Umbilical cord (tissue), 2 donors: Measurements from ENCODE around the gene SCAP. TPM values are rescaled to one million over a fixed set of nuclear protein-coding genes. Genes with fewer than 3 reads are reported as not detected.

Experiments used
- DNase-seq: peaks from one replicate; pipeline ENCODE4 v3.0.0-alpha.2; 2015; ENCODE audit warnings: low spot score
- total RNA-seq: library from RNA; depleted of rRNA; stranded (reverse); fragments of >200 nt; gene quantifications from one replicate; pipeline ENCODE4 v1.2.3, GENCODE V29; 2014; ENCODE audit warnings: low replicate concordance; ENCODE audit not compliant: insufficient read depth

The SCAP gene
- total RNA-seq, 1 donor from 2014 or later = 44.8 TPM

DNA sequence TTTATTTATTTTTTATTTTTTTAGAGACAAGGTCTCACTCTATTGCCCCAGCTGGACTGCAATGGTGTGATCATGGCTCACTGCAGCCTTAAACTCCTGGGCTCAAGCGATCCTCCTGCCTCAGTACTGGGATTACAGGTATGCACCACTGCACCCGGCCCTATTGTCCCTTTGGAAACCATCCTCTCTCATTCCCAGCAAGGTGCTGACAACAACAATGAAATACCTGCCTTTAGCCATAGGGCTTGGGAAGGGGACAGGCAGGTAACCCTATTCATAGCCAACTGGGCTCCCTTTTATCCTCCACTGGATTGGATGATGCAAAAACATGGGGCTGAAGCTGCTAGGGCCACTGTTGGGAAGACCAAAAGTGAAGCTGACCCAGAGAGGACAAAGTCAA, 43.1 kb downstream of the SCAP start:
- no peak for DNase-seq

DNA sequence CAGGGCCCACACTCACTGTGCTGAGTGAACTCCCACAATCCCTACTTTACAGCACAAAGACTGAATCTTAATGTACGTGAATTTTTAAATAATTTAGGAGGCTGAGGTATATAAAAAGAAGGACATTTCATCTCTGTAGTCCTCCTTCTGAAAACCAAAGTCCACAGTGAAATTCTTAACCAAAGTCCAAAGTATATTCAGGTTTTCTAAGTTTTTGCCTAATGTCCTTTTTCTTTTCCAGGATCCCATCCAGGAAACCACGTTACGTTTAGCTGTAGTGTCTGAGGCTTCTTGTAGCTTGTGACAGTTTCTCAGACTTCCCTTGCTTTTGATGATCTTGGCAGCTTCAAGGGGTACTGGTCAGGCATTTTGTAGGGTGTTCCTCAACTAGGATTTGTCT, 44.5 kb downstream of the SCAP start:
- no peak for DNase-seq

DNA sequence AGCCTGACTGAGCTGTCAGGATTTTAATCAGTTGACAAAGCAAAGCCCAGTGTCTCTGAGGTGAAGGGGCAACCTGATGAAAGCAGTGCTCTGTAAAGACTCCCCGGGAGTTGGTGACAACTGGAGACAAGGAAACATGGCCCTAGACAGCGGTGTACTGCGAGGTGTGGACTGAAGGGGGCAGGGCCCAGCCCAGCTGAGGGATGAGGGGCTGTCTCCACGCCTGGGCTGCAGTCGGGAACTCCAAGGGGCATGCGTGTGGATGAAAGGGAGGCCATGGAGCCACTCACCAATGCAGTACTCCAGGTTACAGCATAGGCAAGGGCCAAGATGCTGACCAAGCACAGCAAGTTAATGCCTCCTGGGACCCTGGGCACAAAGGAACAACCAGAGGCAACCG, 45.1 kb downstream of the SCAP start:
- no peak for DNase-seq

DNA sequence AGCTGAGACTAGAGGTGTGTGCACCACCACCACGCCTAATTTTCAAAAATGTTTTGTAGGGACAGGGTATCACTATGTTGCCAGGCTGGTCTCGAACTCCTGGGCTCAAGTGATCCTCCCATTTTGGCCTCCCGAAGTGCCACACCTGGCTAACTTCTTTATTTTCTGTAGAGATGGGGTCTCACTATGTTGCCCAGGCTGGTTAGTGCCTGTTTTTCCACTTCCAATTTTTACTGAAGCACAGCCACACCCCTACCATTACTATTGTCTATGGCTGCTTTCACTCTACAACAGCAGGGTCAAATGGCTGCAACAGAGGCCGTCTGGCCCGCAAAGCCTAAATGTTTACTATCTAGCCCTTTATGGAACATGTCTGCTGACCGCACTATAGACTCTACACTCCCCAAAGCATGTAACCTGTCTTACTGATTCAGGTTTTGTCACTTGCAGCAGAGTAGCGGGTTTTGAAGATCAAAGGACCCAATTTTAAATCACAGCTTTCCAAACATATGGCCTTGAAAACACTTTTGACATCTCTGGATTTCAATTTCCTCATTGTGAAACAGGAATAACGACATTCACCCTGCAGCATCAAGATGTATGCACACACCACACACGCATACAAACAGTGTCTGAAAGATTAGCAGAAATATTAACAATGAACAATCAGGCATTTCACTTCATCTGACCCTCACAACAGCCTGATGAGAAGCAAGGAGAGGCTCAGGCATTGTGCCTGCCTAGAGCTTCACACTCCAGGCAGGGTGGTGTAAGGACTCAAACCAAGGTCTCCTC, 46.1 kb downstream of the SCAP start:
- no peak for DNase-seq

DNA sequence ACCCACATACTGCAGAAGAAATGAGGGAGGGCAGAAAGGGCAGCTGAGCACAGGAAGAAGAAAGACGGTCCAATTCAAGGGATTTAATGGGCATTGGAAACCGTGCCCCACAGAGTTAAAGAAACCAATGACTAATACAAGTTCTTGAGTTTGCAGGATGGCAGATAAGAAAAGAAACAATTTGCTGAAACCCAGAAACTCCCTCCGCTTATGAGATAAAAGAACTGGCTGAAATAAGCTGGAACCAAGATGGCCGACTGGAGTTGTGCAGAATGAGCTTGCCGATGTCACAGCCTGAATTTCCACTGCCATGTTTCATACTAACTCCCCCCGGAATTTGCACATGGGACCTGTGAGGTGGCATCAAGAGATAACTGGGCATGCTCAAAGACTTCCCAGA, 47.1 kb downstream of the SCAP start:
- DNase-seq = no peak

DNA sequence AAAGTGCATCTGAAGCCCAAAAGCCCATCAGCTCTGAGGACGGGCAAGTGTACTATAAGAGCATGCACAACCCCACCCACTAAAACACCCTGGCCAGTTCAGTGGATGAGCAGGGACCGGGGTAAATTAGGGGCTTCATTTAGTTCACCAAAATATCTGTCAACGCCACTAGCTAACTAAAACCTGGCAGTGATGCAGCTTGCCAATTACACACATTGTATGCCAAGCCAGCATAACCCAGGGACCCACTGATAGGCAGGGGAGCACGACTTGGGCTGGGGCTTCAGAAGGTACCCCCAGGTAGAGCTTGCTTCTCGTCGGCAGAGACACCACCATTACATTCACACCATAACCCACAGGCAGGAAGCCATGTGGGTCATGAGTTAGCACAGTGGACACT, 47.9 kb downstream of the SCAP start:
- DNase-seq = no peak

DNA sequence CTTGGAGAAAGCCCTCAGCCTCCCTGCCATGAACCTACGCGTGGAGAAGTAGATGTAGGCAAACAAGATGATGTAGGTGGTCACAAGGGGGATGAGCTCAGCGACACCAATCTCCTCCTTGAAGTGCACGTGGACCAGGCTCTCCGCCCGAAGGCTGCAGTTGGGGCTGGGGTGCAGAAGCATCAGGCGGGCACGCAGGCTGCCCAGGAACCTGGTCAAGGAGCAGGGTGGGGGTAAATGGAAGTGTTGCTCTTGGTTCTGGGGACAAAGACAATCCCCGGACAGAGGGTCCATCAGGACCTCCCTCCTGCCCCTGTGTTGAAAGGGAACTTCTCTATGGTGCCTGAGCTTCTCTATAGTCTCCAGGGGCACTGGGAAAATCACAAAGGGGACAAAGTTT, 49.8 kb downstream of the SCAP start:
- no peak for DNase-seq

DNA sequence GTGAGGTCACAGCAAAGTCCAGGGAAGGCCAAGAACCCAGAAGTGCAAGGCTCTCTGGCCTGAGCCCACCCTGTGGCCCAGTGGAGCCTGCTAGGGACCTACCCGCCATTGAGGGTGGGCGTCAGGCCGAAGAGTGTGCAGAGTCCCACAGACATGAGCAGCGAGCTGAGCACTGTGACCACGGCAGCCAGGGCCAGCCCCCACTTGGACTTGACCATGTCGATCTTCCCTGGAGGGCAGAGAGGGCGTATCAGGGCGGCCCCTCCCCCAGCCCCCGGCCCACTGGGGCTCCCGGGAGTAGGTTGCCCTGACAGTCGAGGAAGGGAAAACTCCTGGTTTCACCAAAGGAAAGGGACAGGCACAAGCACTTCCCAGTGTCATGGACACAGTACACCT, 50.4 kb downstream of the SCAP start:
- no peak for DNase-seq

DNA sequence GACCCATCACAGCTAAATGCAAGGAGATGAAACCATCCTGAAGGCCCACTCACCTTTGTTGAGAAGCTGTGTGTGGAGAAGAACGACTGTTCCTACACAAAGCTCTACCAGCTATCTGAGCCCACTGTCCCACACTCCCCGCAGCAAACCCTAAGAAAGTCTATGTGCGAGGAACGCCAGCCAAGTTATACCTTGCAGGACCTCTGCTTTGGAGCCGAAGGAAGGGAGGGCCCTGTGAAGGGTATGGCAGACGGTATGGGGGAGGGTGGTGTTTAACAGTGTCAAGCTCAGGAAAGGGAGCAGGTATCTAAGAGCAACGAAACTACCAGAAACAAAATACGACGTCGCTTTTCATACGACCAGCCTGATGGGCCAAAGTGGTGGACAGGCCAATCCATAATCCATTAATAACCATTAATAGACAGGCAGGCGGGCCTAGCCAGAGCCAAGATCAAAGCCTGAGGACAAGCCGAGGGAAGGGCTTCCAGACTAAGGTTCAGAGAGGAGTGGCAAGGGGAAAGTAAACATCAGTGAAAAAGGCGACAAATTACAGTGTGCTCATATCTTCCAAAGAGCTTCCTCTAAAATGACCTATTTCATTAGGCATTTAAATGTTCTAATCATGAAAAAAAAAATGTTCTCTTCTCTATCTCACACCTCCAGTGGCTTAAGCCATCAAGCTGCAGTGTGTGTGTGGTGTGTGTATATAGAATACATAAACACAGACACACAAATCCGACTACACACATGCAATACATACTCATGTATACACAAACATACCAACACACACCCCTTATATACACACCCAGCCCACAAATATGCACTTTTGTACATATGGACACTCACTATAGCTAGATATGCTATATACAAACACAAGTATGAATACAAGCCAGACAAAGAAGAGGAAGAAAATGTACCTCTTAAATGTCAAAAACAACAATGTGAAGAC, 51.0 kb downstream of the SCAP start:
- DNase-seq = no peak

DNA sequence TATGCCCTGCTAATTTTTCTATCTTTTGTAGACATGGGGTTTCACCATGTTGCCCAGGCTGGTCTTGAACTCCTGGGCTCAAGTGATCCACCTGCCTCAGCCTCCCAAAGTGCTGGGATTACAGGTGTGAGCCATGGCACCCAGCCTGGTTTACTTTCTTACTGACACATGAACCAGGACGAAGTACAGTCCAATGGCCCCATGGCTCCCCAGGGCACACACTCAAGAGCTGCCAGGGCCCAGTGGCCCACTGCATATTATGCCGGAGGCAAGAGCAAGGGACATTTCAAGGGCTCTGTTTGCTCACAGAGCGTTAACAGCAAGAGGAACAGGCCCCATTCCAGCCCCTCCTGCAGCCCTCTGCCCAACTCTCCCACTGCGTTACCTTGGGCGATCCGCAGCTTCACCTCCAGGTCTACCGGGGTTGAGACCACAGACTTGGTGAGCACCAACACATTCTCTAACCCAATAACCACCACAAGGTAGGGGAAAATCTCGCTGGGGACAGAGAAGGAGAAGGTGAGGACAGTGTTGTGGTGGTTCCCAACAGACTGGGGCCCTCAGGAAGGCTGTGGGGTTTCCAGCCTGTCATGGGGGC, 52.1 kb downstream of the SCAP start:
- DNase-seq = no peak

DNA sequence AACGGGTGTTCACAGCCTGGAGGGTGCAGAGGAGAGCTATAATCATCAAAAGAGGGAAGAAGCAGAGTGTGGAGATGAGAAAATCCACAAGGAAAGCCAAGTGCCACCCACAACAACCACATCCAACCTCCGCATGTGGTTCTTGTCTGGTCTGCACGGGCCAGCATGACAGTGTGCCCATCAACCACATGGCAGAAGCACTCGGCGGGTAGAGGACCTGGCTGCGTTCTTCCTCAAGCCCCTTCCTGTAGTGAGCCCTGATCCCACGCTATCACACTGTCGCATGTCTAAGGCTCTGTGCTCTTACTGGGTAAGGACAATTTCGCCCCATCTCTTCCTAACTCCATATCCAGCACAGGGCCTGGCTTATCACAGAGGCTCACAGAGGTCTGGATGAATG, 53.0 kb downstream of the SCAP start:
- no peak for DNase-seq

DNA sequence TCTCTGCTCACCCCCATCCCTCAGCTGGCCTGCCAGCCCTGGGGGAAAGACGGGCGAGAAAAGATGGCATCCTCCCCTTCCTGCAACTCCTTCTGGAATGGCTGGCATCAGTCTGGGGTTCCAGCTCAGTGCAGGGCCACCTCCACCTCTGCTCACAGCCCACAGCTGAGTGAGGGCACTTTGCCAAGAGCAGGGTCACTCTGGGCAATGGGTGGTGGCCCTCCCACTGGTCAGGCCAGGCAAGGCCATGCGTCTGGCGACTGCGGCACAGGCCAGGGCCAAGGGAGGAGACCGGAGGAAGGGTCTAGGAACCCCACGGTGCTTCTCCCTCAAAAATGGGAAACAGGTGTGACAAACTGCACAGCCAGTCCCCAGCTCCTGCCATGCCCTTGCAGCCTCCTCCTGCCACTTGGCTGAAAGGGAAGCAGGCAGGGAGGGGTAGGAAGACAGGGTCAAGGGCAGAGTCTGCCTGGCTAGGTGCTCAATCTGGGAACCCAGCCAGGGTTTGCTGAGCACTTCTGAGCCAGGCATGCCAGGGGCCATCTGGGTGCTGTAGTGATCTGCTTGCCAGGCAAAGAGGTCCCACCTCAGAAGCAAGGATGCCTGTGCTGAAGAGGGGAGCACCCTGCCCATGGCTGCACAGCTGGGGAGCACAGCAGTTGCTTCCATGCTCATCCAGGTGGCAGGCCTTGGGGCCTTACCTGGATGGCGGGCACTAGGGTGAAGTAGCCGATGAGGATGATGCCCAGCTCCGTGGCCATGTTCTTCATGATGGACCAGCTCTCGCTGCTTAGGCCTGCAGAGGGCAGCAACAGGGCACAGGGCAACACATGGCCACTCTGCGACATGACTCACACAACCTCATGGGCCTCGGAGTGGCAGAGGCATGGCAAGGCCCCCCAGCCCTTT, 53.7 kb downstream of the SCAP start:
- DNase-seq = no peak

DNA sequence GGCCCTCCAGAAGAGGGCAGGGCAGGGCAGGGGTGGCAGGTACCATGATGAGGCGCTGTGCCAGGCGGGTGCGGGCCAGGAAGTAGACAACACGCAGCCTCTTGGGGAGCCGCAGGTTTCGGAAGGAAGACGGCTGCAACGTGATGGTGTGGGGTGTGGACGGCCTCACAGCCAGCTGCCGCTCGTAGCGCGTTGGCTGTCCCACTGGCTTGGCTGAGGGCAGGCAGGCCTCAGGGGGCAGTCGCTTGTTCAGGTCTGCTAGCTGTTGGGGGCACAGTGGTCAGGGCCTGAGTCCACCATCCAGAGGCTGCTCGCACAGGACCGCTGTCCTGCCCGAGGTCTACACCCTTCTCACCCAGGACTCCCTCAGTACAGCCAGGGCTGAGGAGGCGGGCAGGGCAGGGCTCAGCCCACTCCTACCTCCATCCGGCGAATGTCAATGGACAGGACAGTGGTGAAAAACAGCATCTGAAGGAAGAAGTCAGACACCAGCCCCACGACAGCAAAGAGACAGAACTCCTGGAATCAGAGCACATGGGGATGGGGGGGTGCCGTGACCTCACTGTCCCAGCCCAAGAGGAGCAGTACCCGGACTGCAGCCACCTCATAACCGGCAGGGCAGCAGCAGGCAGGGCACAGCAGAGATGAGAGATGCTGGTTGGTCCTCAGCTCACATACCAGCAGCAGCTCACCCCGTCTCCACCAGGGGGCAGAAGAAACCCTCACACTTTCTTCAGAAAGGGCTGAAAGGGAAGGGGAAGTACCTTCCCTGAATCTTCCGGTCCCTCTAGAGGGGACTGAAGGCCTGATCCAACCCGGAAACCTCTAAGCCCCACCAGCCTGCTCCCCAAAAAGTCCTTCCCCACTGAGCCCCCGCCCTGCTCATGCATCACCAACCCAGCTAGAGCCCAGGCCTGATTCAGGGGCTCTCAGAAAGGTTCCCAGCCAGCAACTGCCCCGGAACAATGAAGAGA, 54.9 kb downstream of the SCAP start:
- DNase-seq = peak; percentile 93

DNA sequence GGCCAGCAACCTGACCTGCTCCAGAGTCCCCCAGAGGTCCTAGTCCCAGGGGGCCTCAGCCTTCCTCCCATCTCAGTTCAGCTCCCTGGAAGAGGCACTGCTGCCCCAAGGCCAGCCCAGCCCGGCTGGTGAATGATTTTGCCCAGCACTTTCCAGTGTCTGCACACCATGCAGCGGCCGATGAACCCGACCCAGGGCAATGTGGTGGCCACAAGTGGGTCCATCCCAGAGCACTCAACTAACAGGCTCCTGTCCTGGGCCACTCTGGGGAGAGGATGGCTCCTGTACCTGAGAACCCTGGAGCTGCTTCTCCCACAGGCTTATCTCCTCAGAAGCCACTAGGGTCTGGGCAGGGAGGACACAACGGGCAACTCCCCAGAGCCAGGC, 55.7 kb downstream of the SCAP start:
- no peak for DNase-seq

DNA sequence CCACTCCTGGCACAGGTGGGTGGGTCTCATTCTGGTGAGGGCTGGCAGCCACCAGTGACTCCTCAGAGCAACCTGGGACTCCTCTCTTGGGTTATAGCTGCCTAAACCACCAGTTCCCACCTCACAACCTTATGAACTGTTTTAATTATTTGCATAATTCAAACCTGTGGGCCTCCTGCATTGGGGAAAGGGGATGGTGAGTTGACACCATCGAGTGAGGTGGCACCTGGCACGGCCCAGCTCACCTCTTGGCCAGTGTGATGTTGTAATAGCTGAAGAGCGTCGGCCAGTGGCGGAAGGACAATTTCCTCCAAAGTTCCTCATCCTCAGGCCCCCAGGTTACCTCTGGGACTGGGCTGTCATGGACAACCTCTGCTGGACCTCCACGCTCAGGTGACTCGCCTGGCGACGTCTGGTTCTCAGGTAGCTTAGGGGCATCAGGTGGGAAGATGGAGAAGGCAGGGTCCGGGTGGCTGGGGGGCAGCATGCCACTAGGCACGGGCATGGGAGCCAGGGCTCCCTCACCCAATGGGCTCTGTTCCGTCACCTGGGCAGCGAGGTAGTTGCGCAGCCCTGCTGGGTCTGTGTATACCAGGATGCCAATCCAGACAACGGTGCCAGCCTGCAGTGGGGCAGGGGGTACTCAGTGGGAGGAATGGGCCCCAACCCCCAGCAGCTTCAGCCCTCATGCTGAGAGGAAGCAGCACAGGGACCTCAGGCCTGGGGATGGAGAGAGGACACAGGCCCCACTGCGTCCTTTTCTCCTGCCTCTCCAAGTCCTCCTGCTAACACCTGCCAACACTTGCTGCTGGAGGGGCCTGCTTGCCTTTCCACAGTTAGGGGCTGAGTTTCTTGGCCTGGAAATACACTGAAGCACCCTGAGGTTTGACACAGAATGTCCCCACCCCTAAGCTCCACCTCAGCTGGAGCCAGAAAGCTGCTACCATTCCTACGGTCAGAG, 56.4 kb downstream of the SCAP start:
- no peak for DNase-seq

DNA sequence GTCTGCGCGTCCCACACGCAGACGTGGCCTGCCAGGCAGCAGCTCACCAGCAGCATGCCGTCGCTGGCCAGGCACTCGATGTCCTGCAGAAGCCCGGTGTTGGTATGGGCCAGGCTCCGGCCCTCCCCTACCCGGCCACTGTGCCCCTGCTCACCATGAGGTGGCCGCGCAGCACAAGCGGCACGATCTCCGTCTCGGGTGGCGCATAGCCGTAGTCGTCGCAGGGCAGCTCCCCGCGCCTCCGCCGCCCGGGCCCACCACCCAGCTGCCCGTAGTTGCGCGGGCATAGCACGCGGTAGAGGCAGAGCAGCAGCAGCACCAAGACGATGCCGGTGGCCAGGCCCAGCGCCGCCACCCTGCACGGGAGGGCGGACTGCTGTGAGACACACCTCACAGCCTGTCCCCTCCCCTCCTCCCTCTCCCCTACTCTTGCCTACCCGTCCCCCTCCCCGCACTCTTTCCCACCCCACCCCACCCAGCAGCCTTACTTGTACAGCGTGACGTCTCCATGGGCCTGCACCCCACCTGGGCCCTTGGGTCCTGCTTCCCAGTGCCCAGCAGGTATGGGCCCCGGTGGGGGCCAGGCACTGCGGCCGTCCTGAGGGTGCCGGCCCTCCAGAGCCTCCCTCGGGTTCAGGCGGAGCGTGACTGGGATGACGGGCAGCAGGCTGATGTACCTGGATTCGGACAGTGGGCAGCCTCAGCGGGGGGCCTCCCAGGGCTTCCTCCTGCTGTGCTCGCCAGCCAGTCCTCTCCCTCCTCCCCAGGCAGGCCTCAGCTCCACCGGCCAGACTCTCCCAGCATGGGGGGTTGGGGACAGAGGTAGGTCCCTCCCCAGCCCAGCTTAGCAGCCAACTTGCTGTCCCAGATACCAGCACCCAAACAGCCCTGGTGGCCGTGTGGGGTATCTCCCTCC, 57.3 kb downstream of the SCAP start:
- DNase-seq = no peak

DNA sequence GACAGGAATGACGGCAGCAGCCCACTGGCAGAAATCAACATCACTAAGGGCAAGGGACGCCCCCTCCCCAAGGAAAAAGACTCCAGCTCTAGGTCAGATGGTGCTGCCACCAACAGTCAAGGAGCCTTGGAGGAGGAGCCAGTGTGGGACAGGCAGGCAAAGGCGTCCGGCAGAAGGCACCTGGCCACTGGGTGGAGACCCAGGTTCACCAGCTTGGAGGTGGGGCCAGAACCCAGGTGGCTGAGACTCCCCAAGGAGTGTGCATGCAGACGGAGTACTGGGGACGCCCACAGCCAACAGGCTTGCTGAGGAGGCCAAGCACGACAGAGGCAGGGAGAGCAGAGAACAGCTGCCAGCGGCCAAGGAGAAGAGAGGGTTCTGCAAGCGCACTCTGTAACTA, 59.7 kb downstream of the SCAP start:
- DNase-seq = no peak
